Left ventricle myocardium inferior (tissue), 1 donor: ENCODE results near the gene SMG6. TPM values are rescaled to one million over a fixed set of nuclear protein-coding genes. Genes with fewer than 3 reads are reported as not detected.
A peak's percentile ranks its signal among the peaks of the same experiment; 100 is the strongest.

Experiments
- DNase-seq: peaks from one replicate; pipeline ENCODE4 v3.0.0-alpha.2; 2020
- H3K27ac ChIP-seq: fragments of 200-600 bp; replicated peaks from 2 replicates; pipeline ENCODE4 v1.8.0; 2021
- H3K27me3 ChIP-seq: fragments of 200-600 bp; 2 replicates; pipeline ENCODE4 v1.8.0; 2021; ENCODE audit warnings: low read depth
- H3K36me3 ChIP-seq: fragments of 200-600 bp; 2 replicates; pipeline ENCODE4 v1.8.0; 2021
- H3K4me1 ChIP-seq: fragments of 200-600 bp; 2 replicates; pipeline ENCODE4 v1.8.0; 2021
- H3K4me3 ChIP-seq: fragments of 200-600 bp; 2 replicates; pipeline ENCODE4 v1.8.0; 2021; ENCODE audit warnings: mild to moderate bottlenecking, moderate library complexity
- H3K9me3 ChIP-seq: fragments of 200-600 bp; replicated peaks from 2 replicates; pipeline ENCODE4 v1.8.0; 2021
- intact Hi-C: fragments of 100-400 bp; cut with micrococcal nuclease; formaldehyde crosslinking; loops from one replicate; pipeline ENCODE4 v1.11.0; 2022
- total RNA-seq: library from RNA; stranded (reverse); fragmentation: NEBNext Ultra II Directional; extraction: Animal tissue kit (Norgen Biotek cat#: 25700); gene quantifications from one replicate; pipeline ENCODE4 v1.2.1, GENCODE V29; 2021
- TF ChIP-seq, protein P1 (sequence below): fragments of 200-600 bp; IDR thresholded peaks from 2 replicates; pipeline ENCODE4 v1.8.0; 2021; ENCODE audit warnings: antibody characterized with exemption, mild to moderate bottlenecking, borderline replicate concordance
- donor health status: DM: no; HTN: yes; CAD: no; lungs with severe emphysema.

The SMG6 gene
- total RNA-seq, 1 donor from 2014 or later, result 22.1 TPM

DNA sequence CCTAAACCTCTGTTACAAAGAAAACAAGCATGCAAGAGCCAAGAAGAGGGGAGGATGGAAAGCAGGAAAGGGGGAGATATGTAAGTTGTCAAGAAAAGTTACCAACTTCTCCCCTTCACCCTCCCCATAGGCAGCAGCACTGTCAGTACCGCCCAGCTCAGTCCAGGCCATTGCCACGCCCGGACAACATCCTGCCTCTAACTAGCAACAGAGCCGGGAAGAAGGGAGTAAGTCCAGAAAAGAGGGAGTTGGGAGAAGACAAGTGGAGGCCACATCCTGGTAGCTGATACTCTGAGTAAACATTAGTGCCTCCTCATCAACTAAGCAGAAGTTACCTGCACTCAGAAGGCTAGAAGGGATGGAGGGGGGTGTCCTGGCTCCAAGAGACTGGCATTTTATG lies 113.6 kb downstream of the SMG6 start:
- H3K4me1 ChIP-seq, result peaks cover 65% of the 10 kb centered on the region
- peak overlapping the region; percentile 74 for H3K27ac ChIP-seq

DNA sequence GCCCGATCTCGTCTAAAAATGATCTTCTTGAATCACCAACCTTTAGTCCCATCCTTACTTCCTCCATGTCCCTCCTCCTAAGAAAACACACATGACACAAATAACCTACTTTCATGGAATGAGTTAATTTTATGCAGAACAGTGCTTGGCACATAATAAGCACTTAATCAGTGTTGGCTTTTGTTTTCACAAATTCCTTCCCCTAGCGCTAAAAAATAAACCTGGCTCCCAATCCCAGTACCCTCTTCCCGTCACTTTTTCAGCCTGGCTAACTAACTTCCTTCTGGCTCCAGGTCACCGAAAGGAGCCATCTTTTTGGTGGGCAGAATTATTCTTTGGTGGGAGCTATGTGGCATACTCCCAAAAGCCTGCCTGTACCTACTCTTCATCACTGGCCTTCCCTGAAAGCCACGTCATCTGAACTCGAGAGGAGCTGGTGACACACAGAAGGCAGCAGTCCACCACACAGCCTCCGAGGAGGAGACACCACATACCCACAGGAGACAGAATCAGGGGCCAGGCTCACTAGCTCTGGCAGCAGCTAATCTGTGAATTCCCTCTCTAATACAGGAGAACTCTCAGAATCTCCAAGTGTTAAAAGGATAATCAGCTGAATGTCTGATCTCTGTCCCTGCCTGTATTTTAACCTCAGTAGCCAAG lies 114.5 kb downstream of the SMG6 start:
- no peaks in the 10 kb centered on the region for H3K27me3 ChIP-seq
- H3K4me3 ChIP-seq, result no peak overlapping the region
- H3K4me1 ChIP-seq, result peaks cover 57% of the 10 kb centered on the region
- H3K27ac ChIP-seq, result peak overlapping the region; percentile 74
- TF ChIP-seq, protein P1, sequence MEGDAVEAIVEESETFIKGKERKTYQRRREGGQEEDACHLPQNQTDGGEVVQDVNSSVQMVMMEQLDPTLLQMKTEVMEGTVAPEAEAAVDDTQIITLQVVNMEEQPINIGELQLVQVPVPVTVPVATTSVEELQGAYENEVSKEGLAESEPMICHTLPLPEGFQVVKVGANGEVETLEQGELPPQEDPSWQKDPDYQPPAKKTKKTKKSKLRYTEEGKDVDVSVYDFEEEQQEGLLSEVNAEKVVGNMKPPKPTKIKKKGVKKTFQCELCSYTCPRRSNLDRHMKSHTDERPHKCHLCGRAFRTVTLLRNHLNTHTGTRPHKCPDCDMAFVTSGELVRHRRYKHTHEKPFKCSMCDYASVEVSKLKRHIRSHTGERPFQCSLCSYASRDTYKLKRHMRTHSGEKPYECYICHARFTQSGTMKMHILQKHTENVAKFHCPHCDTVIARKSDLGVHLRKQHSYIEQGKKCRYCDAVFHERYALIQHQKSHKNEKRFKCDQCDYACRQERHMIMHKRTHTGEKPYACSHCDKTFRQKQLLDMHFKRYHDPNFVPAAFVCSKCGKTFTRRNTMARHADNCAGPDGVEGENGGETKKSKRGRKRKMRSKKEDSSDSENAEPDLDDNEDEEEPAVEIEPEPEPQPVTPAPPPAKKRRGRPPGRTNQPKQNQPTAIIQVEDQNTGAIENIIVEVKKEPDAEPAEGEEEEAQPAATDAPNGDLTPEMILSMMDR, result no peak
- no peaks in the 10 kb centered on the region for H3K9me3 ChIP-seq
- intact Hi-C loops, result no loop called here
- no peak for DNase-seq
- H3K36me3 ChIP-seq, result peaks cover 17% of the 10 kb centered on the region

More for the DNA sequence above, 113.6 kb downstream of the SMG6 start:
- no peak for DNase-seq
- Histone ChIP-seq H3K4me3 (no peak overlapping the region), H3K27me3 (no peaks in the 10 kb centered on the region), H3K9me3 (no peaks in the 10 kb centered on the region), H3K36me3 (peaks cover 17% of the 10 kb centered on the region)
- TF ChIP-seq, protein P1, result no peak
- intact Hi-C loops, result no loop called here

DNA sequence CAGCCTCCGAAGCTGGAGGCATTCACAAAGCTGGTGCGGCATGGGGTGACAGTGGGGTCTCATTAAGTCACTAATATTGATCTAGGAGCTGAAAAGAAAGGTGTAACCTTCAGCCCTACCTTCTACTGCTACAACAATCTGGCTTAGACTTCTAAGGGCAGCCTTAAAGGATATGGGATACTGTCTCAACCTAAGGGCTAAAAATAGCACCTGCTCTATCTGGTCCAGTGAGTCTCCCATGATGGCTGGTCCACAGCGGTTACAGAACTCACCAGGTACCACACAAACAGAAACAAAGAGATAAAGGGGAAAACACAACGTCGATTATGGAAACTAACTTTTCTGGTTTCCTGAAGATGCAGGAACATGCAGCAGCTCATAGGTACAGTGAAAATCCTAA lies 115.8 kb downstream of the SMG6 start:
- DNase-seq, result no peak
- no peaks in the 10 kb centered on the region for H3K9me3 ChIP-seq
- H3K27ac ChIP-seq, result no peak overlapping the region
- intact Hi-C loops, result no loop called here
- no peak overlapping the region for H3K4me3 ChIP-seq
- no peaks in the 10 kb centered on the region for H3K27me3 ChIP-seq
- H3K4me1 ChIP-seq, result peaks cover 59% of the 10 kb centered on the region
- H3K36me3 ChIP-seq, result peaks cover 17% of the 10 kb centered on the region
- TF ChIP-seq, protein P1, result no peak

DNA sequence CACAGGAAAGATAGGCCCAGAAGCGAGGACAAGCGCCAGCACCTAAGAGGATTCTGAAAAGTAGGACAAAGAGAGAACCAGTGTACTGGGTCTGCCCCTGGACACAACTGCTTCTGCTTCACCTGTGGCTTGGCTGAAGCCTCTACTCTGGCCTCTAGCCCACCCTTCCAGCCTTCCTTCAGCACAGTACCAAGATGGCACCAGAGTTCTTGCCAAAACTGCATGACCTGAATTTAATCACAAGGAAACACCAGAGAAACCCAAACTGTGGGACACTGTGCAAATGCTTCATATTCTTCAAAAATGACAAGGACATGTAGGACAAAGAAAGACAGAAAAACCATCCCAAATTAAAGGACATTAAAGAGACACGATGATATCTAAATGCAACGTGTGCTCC lies 116.6 kb downstream of the SMG6 start:
- H3K4me1 ChIP-seq, result peaks cover 59% of the 10 kb centered on the region
- H3K9me3 ChIP-seq, result no peaks in the 10 kb centered on the region

DNA sequence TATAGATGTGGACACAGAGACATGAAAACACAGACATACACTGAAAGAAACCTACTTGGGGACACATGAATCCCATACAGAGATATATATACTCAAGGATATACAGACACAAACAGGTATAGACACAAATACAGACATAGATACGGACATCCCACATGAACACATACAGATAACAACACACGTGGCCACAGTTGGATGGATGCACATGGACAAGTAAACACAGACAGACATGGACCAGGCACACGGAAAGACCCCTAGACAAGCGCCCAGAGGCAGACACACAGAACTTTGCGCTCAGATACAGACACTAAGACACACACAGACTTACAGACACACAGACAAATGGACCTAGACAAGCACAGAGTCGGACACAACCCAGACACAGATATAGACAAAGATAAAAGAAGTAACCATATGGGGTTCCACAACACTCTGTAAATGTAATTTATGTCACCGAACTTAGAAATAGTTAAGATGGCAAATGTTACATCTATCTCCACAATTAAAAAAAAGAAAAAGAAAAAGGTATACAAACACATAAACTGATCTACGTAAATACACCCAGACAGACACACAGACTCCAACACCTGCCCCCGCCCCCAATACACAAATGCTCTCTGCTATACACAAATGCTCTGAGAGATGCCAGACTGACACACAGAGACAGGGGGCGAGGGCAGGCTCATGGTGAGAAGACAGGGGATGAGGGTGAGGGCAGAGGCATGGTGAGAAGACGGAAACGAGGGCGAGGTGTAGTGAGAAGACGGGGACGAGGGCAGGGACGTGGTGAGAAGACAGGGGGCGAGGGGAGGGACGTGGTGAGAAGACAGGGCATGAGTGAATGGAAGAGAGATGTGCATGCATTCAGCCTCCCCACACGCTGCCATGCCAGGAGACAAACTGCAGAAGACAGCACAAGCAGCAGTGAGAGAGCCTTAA lies 118.3 kb downstream of the SMG6 start:
- Histone ChIP-seq H3K36me3 (peaks cover 17% of the 10 kb centered on the region), H3K4me1 (peaks cover 59% of the 10 kb centered on the region), H3K4me3 (no peak overlapping the region), H3K9me3 (no peaks in the 10 kb centered on the region), H3K27me3 (no peaks in the 10 kb centered on the region), H3K27ac (no peak overlapping the region)
- no peak for DNase-seq
- intact Hi-C loops, result no loop called here
- TF ChIP-seq, protein P1, result no peak

More for the DNA sequence above, 116.6 kb downstream of the SMG6 start:
- TF ChIP-seq, protein P1, result no peak
- no peak overlapping the region for H3K4me3 ChIP-seq
- H3K27me3 ChIP-seq, result no peaks in the 10 kb centered on the region
- peaks cover 17% of the 10 kb centered on the region for H3K36me3 ChIP-seq
- intact Hi-C loops, result no loop called here
- H3K27ac ChIP-seq, result no peak overlapping the region
- DNase-seq, result no peak
